Skeletal muscle cell (primary cell): ENCODE data around the gene SLC35D3.
"Not testable (repeated sequence)": the region's sequence is repeated elsewhere in the genome, so short reads cannot be mapped to it uniquely, and the experiment has no call there.

Source experiments
- DNase-seq: peaks from one replicate; pipeline ENCODE4 v3.0.0-alpha.2; 2010; ENCODE audit warnings: low read depth
- H3K4me3 ChIP-seq: 2 replicates; pipeline ENCODE4 v1.5.1; 2011; ENCODE audit warnings: low read depth, mild to moderate bottlenecking, control low read depth, low read length, moderate library complexity

The SLC35D3 gene

GRCh38 chr6:136960781-136961180 is 38.7 kb downstream of the SLC35D3 start:
- no peak overlapping the region for H3K4me3 ChIP-seq
- no peak for DNase-seq

- H3K4me3 ChIP-seq: no peak overlapping the region
- no peak for DNase-seq
Measured at GRCh38 chr6:136961848-136962247, 39.7 kb downstream of the SLC35D3 start.

GRCh38 chr6:136962661-136963060 is 40.6 kb downstream of the SLC35D3 start:
- DNase-seq: no peak
- H3K4me3 ChIP-seq: no peak overlapping the region

- DNase-seq: no peak
- no peak overlapping the region for H3K4me3 ChIP-seq
Measured at GRCh38 chr6:136963259-136963658, 41.2 kb downstream of the SLC35D3 start.

- DNase-seq: no peak
- no peak overlapping the region for H3K4me3 ChIP-seq
Measured at GRCh38 chr6:136964398-136964797, 42.3 kb downstream of the SLC35D3 start.

GRCh38 chr6:136967876-136968752 is 46.0 kb downstream of the SLC35D3 start:
- H3K4me3 ChIP-seq: no peak overlapping the region
- peak; percentile 8 for DNase-seq

- H3K4me3 ChIP-seq: no peak overlapping the region
- DNase-seq: no peak
Measured at GRCh38 chr6:136968837-136969236, 46.7 kb downstream of the SLC35D3 start.

GRCh38 chr6:136969433-136969832 is 47.3 kb downstream of the SLC35D3 start:
- no peak for DNase-seq
- H3K4me3 ChIP-seq: no peak overlapping the region

- DNase-seq: no peak
- H3K4me3 ChIP-seq: no peak overlapping the region
Measured at GRCh38 chr6:136969930-136970329, 47.8 kb downstream of the SLC35D3 start.

- no peak for DNase-seq
Measured at GRCh38 chr6:136971609-136972008, 49.5 kb downstream of the SLC35D3 start.

GRCh38 chr6:136973781-136974180 is 51.7 kb downstream of the SLC35D3 start:
- H3K4me3 ChIP-seq, DNase-seq: not testable (repeated sequence)

More at GRCh38 chr6:136971609-136972008, 49.5 kb downstream of the SLC35D3 start:
- no peak overlapping the region for H3K4me3 ChIP-seq
